T-helper 17 cell (primary cell): Measurements from ENCODE around the gene GP9. TPM values are rescaled to one million over a fixed set of nuclear protein-coding genes. Genes with fewer than 3 reads are reported as not detected.
A peak's percentile ranks its signal among the peaks of the same experiment; 100 is the strongest.
"Not testable (repeated sequence)": the region's sequence is repeated elsewhere in the genome, so short reads cannot be mapped to it uniquely, and the experiment has no call there.

Experiments used
- ATAC-seq: fragments of 150-1000 bp; cut with Tn5 transposase; 2 replicates; pipeline ENCODE4 v1.10.0; 2021; ENCODE audit warnings: mild to moderate bottlenecking, moderate library complexity
- DNase-seq, 3 donors: peaks; one replicate each; pipeline versions ENCODE4 v3.0.0 to v3.0.0-alpha.2; 2020 to 2021
- H3K9me3 ChIP-seq: one replicate; pipeline ENCODE4 v1.7.0; 2013; ENCODE audit warnings: low read length, mild to moderate bottlenecking; ENCODE audit not compliant: control insufficient read depth, poor library complexity, severe bottlenecking
- H3K27ac Mint-ChIP-seq: one replicate; pipeline ENCODE4 v1.8.0; 2022; ENCODE audit warnings: mild to moderate bottlenecking, moderate library complexity, mixed read lengths
- H3K27me3 Mint-ChIP-seq: one replicate; pipeline ENCODE4 v1.8.0; 2022; ENCODE audit warnings: mixed read lengths
- H3K36me3 Mint-ChIP-seq: one replicate; pipeline ENCODE4 v1.8.0; 2022; ENCODE audit warnings: low read depth, mixed read lengths
- H3K4me1 Mint-ChIP-seq: one replicate; pipeline ENCODE4 v1.8.0; 2022; ENCODE audit warnings: mild to moderate bottlenecking, mixed read lengths
- H3K4me3 Mint-ChIP-seq: one replicate; pipeline ENCODE4 v1.8.0; 2022; ENCODE audit warnings: mild to moderate bottlenecking, moderate library complexity, mixed read lengths
- total RNA-seq, 4 donors: library from RNA in 2 of 4; stranded (reverse) in 2 of 4; gene quantifications; one replicate each; pipeline ENCODE4 v1.2.3 and lab custom pipeline; 2022 to 2026

GP9 gene
- total RNA-seq, 2 donors from 2014 or later: 3.8 to 68.5 TPM

- Mint-ChIP-seq H3K4me1 (peaks cover 13% of the 10 kb centered on the region), H3K27me3 (no peaks in the 10 kb centered on the region), H3K36me3 (no peaks in the 10 kb centered on the region), H3K27ac (peak overlapping the region; percentile 39), H3K4me3 (no peak overlapping the region)
- ATAC-seq: no peak
- DNase-seq: no peak
- no peaks in the 10 kb centered on the region for H3K9me3 ChIP-seq
Measured at GRCh38 chr3:129082026-129082425, 21.4 kb downstream of the GP9 start.

- no peak overlapping the region for H3K4me3 Mint-ChIP-seq
- H3K27me3 Mint-ChIP-seq: no peaks in the 10 kb centered on the region
- no peaks in the 10 kb centered on the region for H3K36me3 Mint-ChIP-seq
- no peaks in the 10 kb centered on the region for H3K9me3 ChIP-seq
- peak overlapping the region; percentile 80 for H3K27ac Mint-ChIP-seq
- DNase-seq (no peak), ATAC-seq (no peak)
- H3K4me1 Mint-ChIP-seq: peaks cover 13% of the 10 kb centered on the region
Measured at GRCh38 chr3:129084501-129084900, 23.9 kb downstream of the GP9 start.

- H3K36me3 Mint-ChIP-seq: no peaks in the 10 kb centered on the region
- peak overlapping the region; percentile 41 for H3K4me3 Mint-ChIP-seq
Measured at GRCh38 chr3:129085165-129085715, 24.7 kb downstream of the GP9 start.

DNA sequence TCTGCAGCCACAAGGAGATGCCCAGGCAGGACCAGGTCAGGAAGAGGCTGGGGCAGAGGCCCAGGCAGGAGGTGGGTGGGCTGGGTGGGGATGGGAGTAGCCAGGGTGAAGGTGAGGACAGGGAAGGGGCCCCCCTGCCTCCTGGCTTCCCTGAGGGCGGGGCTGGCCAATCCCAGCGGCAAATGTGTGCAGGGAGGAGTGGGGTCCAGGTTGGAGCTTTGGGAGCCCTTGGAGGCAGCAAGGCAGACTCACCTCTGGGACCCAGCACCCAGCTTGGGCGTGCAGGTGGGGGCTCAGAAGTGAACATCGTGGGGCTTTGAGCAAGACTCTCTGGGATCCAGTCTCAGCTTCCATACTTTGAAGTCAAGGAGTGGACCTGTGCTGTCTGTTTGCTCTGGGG is 25.2 kb downstream of the GP9 start:
- Mint-ChIP-seq H3K27me3 (no peaks in the 10 kb centered on the region), H3K4me3 (peak overlapping the region; percentile 41), H3K27ac (peak overlapping the region; percentile 80), H3K4me1 (peaks cover 13% of the 10 kb centered on the region), H3K36me3 (no peaks in the 10 kb centered on the region)
- no peak for ATAC-seq
- H3K9me3 ChIP-seq: no peaks in the 10 kb centered on the region
- no peak for DNase-seq

More at GRCh38 chr3:129085165-129085715, 24.7 kb downstream of the GP9 start:
- ATAC-seq (no peak), DNase-seq (no peak)
- Mint-ChIP-seq H3K27me3 (no peaks in the 10 kb centered on the region), H3K4me1 (peaks cover 13% of the 10 kb centered on the region), H3K27ac (peak overlapping the region; percentile 80)
- H3K9me3 ChIP-seq: no peaks in the 10 kb centered on the region

DNA sequence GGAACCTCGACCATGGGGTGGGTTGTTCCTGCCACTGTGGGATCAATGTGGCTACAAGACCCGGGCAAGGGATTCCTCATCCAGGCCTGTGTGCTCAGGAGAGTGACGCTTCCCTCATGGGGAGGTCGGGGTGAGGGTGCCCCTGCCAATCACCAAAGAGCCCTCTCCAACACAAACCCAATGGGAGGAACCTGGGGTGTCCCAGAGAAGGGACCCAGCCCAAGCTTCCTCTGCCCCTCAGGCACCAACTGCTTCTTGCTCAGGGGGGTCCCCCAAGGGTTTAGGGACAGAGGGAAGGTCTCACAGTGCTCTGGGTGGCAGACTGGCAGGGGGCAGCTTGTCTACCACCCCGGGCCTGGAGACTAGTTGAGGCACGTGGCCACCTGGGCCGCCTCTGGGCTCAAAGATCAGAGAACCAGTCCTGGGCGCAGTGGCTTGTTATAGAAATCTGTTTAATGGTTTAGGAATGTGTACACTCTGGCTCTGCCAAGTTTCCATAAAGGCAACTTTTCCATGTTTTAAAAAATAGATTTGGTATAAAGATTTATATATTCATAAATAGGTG is 26.6 kb downstream of the GP9 start:
- DNase-seq (no peak), ATAC-seq (no peak)
- H3K27me3 Mint-ChIP-seq: no peaks in the 10 kb centered on the region
- H3K36me3 Mint-ChIP-seq: no peaks in the 10 kb centered on the region
- no peaks in the 10 kb centered on the region for H3K9me3 ChIP-seq
- no peak overlapping the region for H3K4me3 Mint-ChIP-seq
- H3K27ac Mint-ChIP-seq: peak overlapping the region; percentile 80
- peaks cover 5% of the 10 kb centered on the region for H3K4me1 Mint-ChIP-seq

GRCh38 chr3:129087904-129088303 is 27.3 kb downstream of the GP9 start:
- ATAC-seq: peak; percentile 68
- DNase-seq: not testable (repeated sequence)

GRCh38 chr3:129088312-129088711 is 27.7 kb downstream of the GP9 start:
- H3K27ac Mint-ChIP-seq, H3K4me3 Mint-ChIP-seq, H3K4me1 Mint-ChIP-seq, H3K9me3 ChIP-seq, DNase-seq, H3K27me3 Mint-ChIP-seq, ATAC-seq, H3K36me3 Mint-ChIP-seq: not testable (repeated sequence)

More at GRCh38 chr3:129087904-129088303, 27.3 kb downstream of the GP9 start:
- not testable (repeated sequence) for H3K9me3 ChIP-seq, H3K4me3 Mint-ChIP-seq, H3K27ac Mint-ChIP-seq, H3K27me3 Mint-ChIP-seq, H3K36me3 Mint-ChIP-seq, H3K4me1 Mint-ChIP-seq

DNA sequence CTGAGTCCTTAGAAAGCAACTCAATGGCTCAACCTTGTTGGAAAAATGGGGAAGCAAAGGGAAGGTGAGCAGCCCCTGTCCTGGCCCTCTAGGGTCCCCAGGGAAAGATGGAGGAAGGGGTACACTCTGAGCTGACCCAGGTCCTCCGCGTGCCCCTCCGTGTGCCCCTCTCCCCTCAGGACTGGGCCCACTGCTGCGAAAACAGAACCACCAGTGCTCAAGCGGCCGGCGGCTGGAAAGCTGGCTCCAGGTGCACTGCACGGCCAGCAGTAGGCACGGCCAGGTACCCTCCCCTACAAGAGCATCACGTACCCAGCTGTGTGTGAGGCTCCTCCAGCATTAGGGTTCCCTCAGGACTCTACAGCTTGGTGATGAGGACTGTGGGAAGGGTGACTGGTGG is 34.7 kb downstream of the GP9 start:
- H3K4me1 Mint-ChIP-seq: peaks cover 25% of the 10 kb centered on the region
- H3K27me3 Mint-ChIP-seq: no peaks in the 10 kb centered on the region
- H3K4me3 Mint-ChIP-seq: no peak overlapping the region
- no peak for ATAC-seq
- no peaks in the 10 kb centered on the region for H3K9me3 ChIP-seq
- no peak overlapping the region for H3K27ac Mint-ChIP-seq
- H3K36me3 Mint-ChIP-seq: peaks cover 10% of the 10 kb centered on the region
- DNase-seq: no peak

DNA sequence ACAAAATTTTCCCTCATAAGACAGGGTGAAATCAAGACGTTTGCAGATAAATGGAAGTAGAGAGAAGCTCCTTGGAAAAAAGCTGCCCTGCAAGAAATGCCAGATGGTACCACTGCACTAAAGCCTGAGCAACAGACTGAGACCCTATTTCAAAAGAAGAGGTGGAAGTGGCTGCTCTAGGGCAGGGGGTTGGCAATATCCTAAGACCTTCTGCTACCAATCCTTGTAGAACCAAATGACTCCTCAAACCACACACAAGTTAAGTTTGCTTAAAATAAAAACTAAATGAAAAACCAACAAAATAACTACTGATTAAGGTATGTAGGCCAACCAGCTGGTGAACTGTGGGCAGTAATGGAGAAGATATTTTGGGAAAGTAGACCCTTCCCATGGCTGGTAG is 39.7 kb downstream of the GP9 start:
- Mint-ChIP-seq H3K27ac (peak overlapping the region; percentile 51), H3K4me1 (peaks cover 53% of the 10 kb centered on the region), H3K36me3 (peaks cover 10% of the 10 kb centered on the region), H3K27me3 (no peaks in the 10 kb centered on the region), H3K4me3 (no peak overlapping the region)
- no peak for ATAC-seq
- DNase-seq: no peak
- H3K9me3 ChIP-seq: no peaks in the 10 kb centered on the region

- Mint-ChIP-seq H3K4me1 (peaks cover 52% of the 10 kb centered on the region), H3K27ac (peak overlapping the region; percentile 41)
Measured at GRCh38 chr3:129101370-129102138, 41.0 kb downstream of the GP9 start.

GRCh38 chr3:129103296-129103695 is 42.7 kb downstream of the GP9 start:
- Mint-ChIP-seq H3K27ac (peak overlapping the region; percentile 9), H3K4me1 (peaks cover 47% of the 10 kb centered on the region), H3K36me3 (peaks cover 5% of the 10 kb centered on the region), H3K27me3 (no peaks in the 10 kb centered on the region), H3K4me3 (no peak overlapping the region)
- DNase-seq (no peak), ATAC-seq (no peak)
- H3K9me3 ChIP-seq: no peaks in the 10 kb centered on the region

More at GRCh38 chr3:129101370-129102138, 41.0 kb downstream of the GP9 start:
- no peak for DNase-seq
- Mint-ChIP-seq H3K36me3 (peaks cover 9% of the 10 kb centered on the region), H3K27me3 (no peaks in the 10 kb centered on the region), H3K4me3 (no peak overlapping the region)
- H3K9me3 ChIP-seq: no peaks in the 10 kb centered on the region
- ATAC-seq: no peak

DNA sequence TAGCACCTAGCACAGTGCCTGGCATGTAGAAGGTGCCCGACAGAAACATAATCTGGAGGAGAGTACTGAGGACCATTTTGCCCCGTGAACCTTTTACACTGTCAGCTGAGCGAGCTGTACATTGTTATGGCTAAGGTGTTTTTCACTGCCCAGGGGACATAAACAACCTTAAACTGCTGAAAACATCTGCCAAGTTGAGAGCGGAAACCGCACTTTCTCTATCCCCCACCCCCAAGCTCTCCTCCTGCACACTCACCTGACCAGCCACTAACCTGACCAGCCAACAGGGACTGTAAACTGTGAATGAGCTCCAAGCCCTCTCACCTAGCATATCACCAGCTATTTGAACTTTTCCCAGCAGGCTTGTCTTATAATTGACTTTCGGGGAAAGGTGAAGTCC is 43.5 kb downstream of the GP9 start:
- DNase-seq (no peak), ATAC-seq (no peak)
- H3K27me3 Mint-ChIP-seq: no peaks in the 10 kb centered on the region
- H3K4me3 Mint-ChIP-seq: no peak overlapping the region
- H3K4me1 Mint-ChIP-seq: peaks cover 47% of the 10 kb centered on the region
- no peak overlapping the region for H3K27ac Mint-ChIP-seq
- no peaks in the 10 kb centered on the region for H3K9me3 ChIP-seq
- H3K36me3 Mint-ChIP-seq: peaks cover 5% of the 10 kb centered on the region

DNA sequence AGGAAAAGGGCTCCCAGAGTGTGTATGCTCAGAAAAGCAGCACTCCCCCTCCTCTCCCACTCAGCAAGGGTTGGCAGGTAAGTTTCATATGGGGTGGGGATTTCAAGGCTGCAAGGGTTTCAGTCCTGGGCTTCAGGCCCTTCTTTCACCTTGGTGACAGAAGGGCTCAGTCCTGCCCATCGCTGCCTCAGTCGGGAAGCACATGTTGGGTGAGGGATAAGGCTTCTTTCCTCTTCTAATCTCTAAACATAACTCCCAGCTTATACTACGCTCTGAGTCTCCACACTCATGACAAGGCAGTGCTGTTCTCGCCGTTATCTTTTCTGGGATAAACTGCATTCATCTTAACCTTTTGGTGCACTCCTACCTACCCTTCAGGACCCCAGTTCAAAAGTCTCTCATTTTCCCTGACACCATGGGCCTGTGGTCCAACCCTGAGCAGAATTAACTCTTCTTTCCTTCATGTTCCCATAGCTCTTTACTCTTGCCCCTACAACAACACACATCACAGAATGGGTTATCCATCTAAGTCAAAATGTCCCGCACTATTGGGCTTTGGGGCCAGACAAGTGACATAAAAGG is 44.0 kb downstream of the GP9 start:
- H3K4me3 Mint-ChIP-seq: no peak overlapping the region
- peak overlapping the region; percentile 78 for H3K27ac Mint-ChIP-seq
- H3K4me1 Mint-ChIP-seq: peaks cover 46% of the 10 kb centered on the region
- DNase-seq: no peak
- no peak for ATAC-seq
- no peaks in the 10 kb centered on the region for H3K9me3 ChIP-seq
- H3K36me3 Mint-ChIP-seq: peaks cover 4% of the 10 kb centered on the region
- H3K27me3 Mint-ChIP-seq: no peaks in the 10 kb centered on the region
